ENCODE measurements around the gene ACTN4. TPM values are rescaled to one million over a fixed set of nuclear protein-coding genes. Genes with fewer than 3 reads are reported as not detected.

The ACTN4 gene
- total and polyA plus RNA-seq, 10 of the 15 experiments (the other 5 are each of a cell fraction or from before 2014, with no cell fraction given) = 2.4 to 293 (median 72.5) TPM

DNA sequence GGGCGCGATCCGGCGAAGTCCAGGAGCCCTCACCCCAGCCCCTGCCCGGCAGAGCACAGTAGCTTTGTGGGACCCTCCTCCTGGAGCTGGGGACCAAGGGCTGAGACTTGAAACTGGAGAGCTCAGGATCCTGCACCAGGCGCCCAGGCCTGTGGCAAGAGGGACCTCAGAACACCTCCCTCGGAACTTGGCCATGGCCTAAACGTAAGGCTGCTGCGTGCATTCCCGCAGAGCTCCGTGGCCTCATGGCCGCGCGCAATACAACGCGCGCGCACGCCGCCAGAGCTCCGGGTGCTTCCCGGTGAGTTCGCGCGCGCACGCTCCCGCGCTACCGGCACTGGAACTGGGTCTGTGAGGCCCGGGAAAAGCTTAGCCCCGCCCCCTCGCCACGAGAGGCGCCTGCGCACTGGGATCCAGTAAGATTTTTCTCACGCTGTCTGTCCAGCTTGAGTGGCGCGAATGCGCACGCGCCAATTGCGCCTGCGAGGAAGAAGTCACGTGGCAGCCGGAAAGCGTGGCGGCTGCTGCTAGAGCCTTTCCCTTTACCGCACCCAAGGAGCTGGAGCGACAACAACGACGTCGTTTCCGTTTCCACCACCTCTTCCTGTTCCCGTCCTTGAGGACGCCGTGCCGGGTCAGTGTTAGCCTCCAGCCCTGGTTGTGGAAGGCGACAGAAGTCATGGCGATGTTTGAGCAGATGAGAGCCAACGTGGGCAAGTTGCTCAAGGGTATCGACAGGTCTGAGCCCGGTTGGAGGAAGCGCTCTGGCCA is 28.7 kb upstream of the ACTN4 start, which contains the start of gene EIF3K (continued):
- TF ChIP-seq CREB1 (IDR thresholded peaks at IDR 0.05; ENCODE audit: low read depth) (peak; percentile 93), CHD4 (IDR thresholded peaks at IDR 0.05) (no peak), RCOR1 (conservative IDR thresholded peaks at IDR 0.05; ENCODE audit: low read depth, low read length) (0 out of 2 replicates have a peak, but pooled peaks have one; percentile 14), BACH1 (IDR thresholded peaks at IDR 0.05; ENCODE audit: borderline replicate concordance) (no peak), ZZZ3 (IDR thresholded peaks at IDR 0.05; ENCODE audit: control insufficient read depth, insufficient read length, low read depth) (no peak), POU2F2 (IDR thresholded peaks at IDR 0.05; ENCODE audit: borderline replicate concordance, low read depth, low read length) (peak; percentile 43; the same call in 1 of the 3 replicates), NFYA (IDR thresholded peaks at IDR 0.05; ENCODE audit: borderline replicate concordance, low read depth, low read length) (no peak), CUX1 (IDR thresholded peaks at IDR 0.05; ENCODE audit: insufficient replicate concordance, low read depth, low read length) (no peak), RELB (IDR thresholded peaks at IDR 0.05; ENCODE audit: low read depth) (peak; percentile 73), NFXL1 (IDR thresholded peaks at IDR 0.05; ENCODE audit: borderline replicate concordance) (no peak)
- TF ChIP-seq, protein P1, sequence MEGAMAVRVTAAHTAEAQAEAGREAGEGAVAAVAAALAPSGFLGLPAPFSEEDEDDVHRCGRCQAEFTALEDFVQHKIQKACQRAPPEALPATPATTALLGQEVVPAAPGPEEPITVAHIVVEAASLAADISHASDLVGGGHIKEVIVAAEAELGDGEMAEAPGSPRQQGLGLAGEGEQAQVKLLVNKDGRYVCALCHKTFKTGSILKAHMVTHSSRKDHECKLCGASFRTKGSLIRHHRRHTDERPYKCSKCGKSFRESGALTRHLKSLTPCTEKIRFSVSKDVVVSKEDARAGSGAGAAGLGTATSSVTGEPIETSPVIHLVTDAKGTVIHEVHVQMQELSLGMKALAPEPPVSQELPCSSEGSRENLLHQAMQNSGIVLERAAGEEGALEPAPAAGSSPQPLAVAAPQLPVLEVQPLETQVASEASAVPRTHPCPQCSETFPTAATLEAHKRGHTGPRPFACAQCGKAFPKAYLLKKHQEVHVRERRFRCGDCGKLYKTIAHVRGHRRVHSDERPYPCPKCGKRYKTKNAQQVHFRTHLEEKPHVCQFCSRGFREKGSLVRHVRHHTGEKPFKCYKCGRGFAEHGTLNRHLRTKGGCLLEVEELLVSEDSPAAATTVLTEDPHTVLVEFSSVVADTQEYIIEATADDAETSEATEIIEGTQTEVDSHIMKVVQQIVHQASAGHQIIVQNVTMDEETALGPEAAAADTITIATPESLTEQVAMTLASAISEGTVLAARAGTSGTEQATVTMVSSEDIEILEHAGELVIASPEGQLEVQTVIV (IDR thresholded peaks at IDR 0.05; ENCODE audit: borderline replicate concordance, partially characterized antibody) = peak; percentile 99
- TF ChIP-seq, protein P2, sequence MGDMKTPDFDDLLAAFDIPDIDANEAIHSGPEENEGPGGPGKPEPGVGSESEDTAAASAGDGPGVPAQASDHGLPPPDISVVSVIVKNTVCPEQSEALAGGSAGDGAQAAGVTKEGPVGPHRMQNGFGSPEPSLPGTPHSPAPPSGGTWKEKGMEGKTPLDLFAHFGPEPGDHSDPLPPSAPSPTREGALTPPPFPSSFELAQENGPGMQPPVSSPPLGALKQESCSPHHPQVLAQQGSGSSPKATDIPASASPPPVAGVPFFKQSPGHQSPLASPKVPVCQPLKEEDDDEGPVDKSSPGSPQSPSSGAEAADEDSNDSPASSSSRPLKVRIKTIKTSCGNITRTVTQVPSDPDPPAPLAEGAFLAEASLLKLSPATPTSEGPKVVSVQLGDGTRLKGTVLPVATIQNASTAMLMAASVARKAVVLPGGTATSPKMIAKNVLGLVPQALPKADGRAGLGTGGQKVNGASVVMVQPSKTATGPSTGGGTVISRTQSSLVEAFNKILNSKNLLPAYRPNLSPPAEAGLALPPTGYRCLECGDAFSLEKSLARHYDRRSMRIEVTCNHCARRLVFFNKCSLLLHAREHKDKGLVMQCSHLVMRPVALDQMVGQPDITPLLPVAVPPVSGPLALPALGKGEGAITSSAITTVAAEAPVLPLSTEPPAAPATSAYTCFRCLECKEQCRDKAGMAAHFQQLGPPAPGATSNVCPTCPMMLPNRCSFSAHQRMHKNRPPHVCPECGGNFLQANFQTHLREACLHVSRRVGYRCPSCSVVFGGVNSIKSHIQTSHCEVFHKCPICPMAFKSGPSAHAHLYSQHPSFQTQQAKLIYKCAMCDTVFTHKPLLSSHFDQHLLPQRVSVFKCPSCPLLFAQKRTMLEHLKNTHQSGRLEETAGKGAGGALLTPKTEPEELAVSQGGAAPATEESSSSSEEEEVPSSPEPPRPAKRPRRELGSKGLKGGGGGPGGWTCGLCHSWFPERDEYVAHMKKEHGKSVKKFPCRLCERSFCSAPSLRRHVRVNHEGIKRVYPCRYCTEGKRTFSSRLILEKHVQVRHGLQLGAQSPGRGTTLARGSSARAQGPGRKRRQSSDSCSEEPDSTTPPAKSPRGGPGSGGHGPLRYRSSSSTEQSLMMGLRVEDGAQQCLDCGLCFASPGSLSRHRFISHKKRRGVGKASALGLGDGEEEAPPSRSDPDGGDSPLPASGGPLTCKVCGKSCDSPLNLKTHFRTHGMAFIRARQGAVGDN (IDR thresholded peaks at IDR 0.05) = peak; percentile 28; the same call in 1 of the 2 replicates
- TF ChIP-seq, protein P3, sequence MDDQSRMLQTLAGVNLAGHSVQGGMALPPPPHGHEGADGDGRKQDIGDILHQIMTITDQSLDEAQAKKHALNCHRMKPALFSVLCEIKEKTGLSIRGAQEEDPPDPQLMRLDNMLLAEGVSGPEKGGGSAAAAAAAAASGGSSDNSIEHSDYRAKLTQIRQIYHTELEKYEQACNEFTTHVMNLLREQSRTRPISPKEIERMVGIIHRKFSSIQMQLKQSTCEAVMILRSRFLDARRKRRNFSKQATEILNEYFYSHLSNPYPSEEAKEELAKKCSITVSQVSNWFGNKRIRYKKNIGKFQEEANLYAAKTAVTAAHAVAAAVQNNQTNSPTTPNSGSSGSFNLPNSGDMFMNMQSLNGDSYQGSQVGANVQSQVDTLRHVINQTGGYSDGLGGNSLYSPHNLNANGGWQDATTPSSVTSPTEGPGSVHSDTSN (IDR thresholded peaks at IDR 0.05; ENCODE audit: insufficient replicate concordance, low read depth, low read length) = peak; percentile 19

Data from GM12878 (cell line).